Activated CD8-positive, alpha-beta T cell treated with anti-CD3 and anti-CD28 coated beads for 36 hours (primary cell): ENCODE data around the gene FAM83B. TPM values are rescaled to one million over a fixed set of nuclear protein-coding genes. Genes with fewer than 3 reads are reported as not detected.

Experiments
- ATAC-seq: fragments of 200-7000 bp; cut with Tn5 transposase; one replicate; pipeline ENCODE4 v1.10.0; 2021; ENCODE audit warnings: mild to moderate bottlenecking, moderate library complexity
- CTCF ChIA-PET: fragments of 350-600 bp; sonication (Branson Sonifier 250); formaldehyde crosslinking; loops from one replicate; lab custom pipeline; 2021; ENCODE audit warnings: antibody characterized with exemption; lab: Charles Lee
- POLR2A ChIA-PET: fragments of 350-600 bp; sonication (Branson Sonifier 250); formaldehyde crosslinking; loops from one replicate; lab custom pipeline; 2021; ENCODE audit warnings: antibody characterized with exemption; lab: Charles Lee
- DNase-seq: peaks from one replicate; pipeline ENCODE4 v3.0.0-alpha.2; 2020
- H3K27ac Mint-ChIP-seq: one replicate; pipeline ENCODE4 v1.8.0; 2021; ENCODE audit warnings: mild to moderate bottlenecking, mixed read lengths
- H3K27me3 Mint-ChIP-seq: one replicate; pipeline ENCODE4 v1.8.0; 2021; ENCODE audit warnings: mixed read lengths
- H3K36me3 Mint-ChIP-seq: one replicate; pipeline ENCODE4 v1.8.0; 2021; ENCODE audit warnings: low read depth, mixed read lengths
- H3K4me1 Mint-ChIP-seq: one replicate; pipeline ENCODE4 v1.8.0; 2021; ENCODE audit warnings: low read depth, mixed read lengths
- H3K4me3 Mint-ChIP-seq: one replicate; pipeline ENCODE4 v1.8.0; 2021; ENCODE audit warnings: mild to moderate bottlenecking, moderate library complexity, mixed read lengths
- H3K9me3 Mint-ChIP-seq: one replicate; pipeline ENCODE4 v1.8.0; 2021; ENCODE audit warnings: mixed read lengths
- CTCF ChIP-seq: fragments of 200-600 bp; IDR thresholded peaks from one replicate; pipeline ENCODE4 v1.8.0; 2022; ENCODE audit warnings: antibody characterized with exemption, mild to moderate bottlenecking
- intact Hi-C: fragments of 100-400 bp; cut with micrococcal nuclease; formaldehyde crosslinking; loops from one replicate; pipeline ENCODE4 v1.10.0; 2022
- total RNA-seq, 2 experiments: library from RNA; stranded (reverse); gene quantifications; one replicate each; pipeline ENCODE4 v1.2.3, GENCODE V29; 2021

FAM83B gene
- total RNA-seq, 2 experiments from 2014 or later: not detected

GRCh38 chr6:54903884-54904283, 57.3 kb downstream of the FAM83B start:
- Mint-ChIP-seq H3K4me1 (no peaks in the 10 kb centered on the region), H3K4me3 (no peak overlapping the region), H3K9me3 (no peaks in the 10 kb centered on the region), H3K36me3 (no peaks in the 10 kb centered on the region), H3K27me3 (no peaks in the 10 kb centered on the region), H3K27ac (no peak overlapping the region)
- ChIA-PET POLR2A (no interaction called here), CTCF (no interaction called here)
- intact Hi-C loops: no loop called here
- TF ChIP-seq CTCF: no peak
- DNase-seq (no peak), ATAC-seq (no peak)

- Mint-ChIP-seq H3K27ac (no peak overlapping the region), H3K4me1 (no peaks in the 10 kb centered on the region), H3K36me3 (no peaks in the 10 kb centered on the region), H3K4me3 (no peak overlapping the region), H3K9me3 (no peaks in the 10 kb centered on the region), H3K27me3 (no peaks in the 10 kb centered on the region)
- intact Hi-C loops: no loop called here
- ChIA-PET POLR2A (no interaction called here), CTCF (no interaction called here)
- no peak for DNase-seq
- ATAC-seq: no peak
- no peak for TF ChIP-seq CTCF
These were observed 60.8 kb downstream of the FAM83B start for GRCh38 chr6:54907355-54907754.

- POLR2A ChIA-PET: no interaction called here
- Mint-ChIP-seq H3K27ac (no peak overlapping the region), H3K27me3 (no peaks in the 10 kb centered on the region), H3K36me3 (no peaks in the 10 kb centered on the region), H3K4me1 (no peaks in the 10 kb centered on the region), H3K4me3 (no peak overlapping the region), H3K9me3 (no peaks in the 10 kb centered on the region)
- CTCF ChIA-PET: no interaction called here
- TF ChIP-seq CTCF: no peak
- ATAC-seq: no peak
- intact Hi-C loops: no loop called here
- DNase-seq: no peak
These were observed 62.6 kb downstream of the FAM83B start for GRCh38 chr6:54909184-54909583.

- ChIA-PET CTCF (interaction anchor here (0.6 kb wide), 1 partner anchor 12 kb away, joined by 3 read pairs; no protein-coding TSS in a partner anchor), POLR2A (no interaction called here)
- Mint-ChIP-seq H3K36me3 (no peaks in the 10 kb centered on the region), H3K27me3 (no peaks in the 10 kb centered on the region), H3K4me1 (no peaks in the 10 kb centered on the region), H3K4me3 (no peak overlapping the region), H3K9me3 (no peaks in the 10 kb centered on the region), H3K27ac (no peak overlapping the region)
- no peak for TF ChIP-seq CTCF
- ATAC-seq: no peak
- no peak for DNase-seq
- intact Hi-C loops: no loop called here
These were observed 63.9 kb downstream of the FAM83B start for GRCh38 chr6:54910431-54910884.

- Mint-ChIP-seq H3K27ac (no peak overlapping the region), H3K9me3 (peaks cover 2% of the 10 kb centered on the region), H3K36me3 (no peaks in the 10 kb centered on the region), H3K4me3 (no peak overlapping the region), H3K4me1 (no peaks in the 10 kb centered on the region), H3K27me3 (no peaks in the 10 kb centered on the region)
- CTCF ChIA-PET: interaction anchor here (0.6 kb wide), 1 partner anchor 12 kb away, joined by 3 read pairs; no protein-coding TSS in a partner anchor
- intact Hi-C loops: no loop called here
- DNase-seq (no peak), ATAC-seq (no peak)
- no peak for TF ChIP-seq CTCF
- POLR2A ChIA-PET: no interaction called here
These were observed 64.3 kb downstream of the FAM83B start for GRCh38 chr6:54910921-54911320.
